GM23248 (cell line): Measurements from ENCODE around the gene CLSTN2. TPM values are rescaled to one million over a fixed set of nuclear protein-coding genes. Genes with fewer than 3 reads are reported as not detected.

Source experiments
- DNase-seq: peaks from one replicate; pipeline ENCODE4 v3.0.0-alpha.2; 2015
- H2AFZ ChIP-seq: fragments of 200-600 bp; sonication (generic); 2 replicates; pipeline ENCODE4 v1.6.1; 2016; ENCODE audit warnings: antibody characterized with exemption
- H3F3A ChIP-seq: fragments of 200-600 bp; sonication (generic); 2 replicates; pipeline ENCODE4 v1.6.1; 2016; ENCODE audit warnings: mild to moderate bottlenecking, antibody characterized with exemption, mixed run types; ENCODE audit not compliant: insufficient read depth
- H3K27ac ChIP-seq: fragments of 200-600 bp; sonication (generic); 2 replicates; pipeline ENCODE4 v1.5.1; 2016; ENCODE audit warnings: mild to moderate bottlenecking
- H3K27me3 ChIP-seq: fragments of 200-600 bp; sonication (generic); replicated peaks from 2 replicates; pipeline ENCODE4 v1.6.1; 2016; ENCODE audit warnings: mild to moderate bottlenecking; ENCODE audit not compliant: insufficient read depth
- H3K36me3 ChIP-seq: fragments of 200-600 bp; sonication (generic); 2 replicates; pipeline ENCODE4 v1.6.1; 2016; ENCODE audit warnings: low read depth, mild to moderate bottlenecking
- H3K4me1 ChIP-seq: fragments of 200-600 bp; sonication (generic); 2 replicates; pipeline ENCODE4 v1.6.1; 2016; ENCODE audit warnings: mild to moderate bottlenecking; ENCODE audit not compliant: insufficient read depth
- H3K4me2 ChIP-seq: fragments of 200-600 bp; sonication (generic); one replicate; pipeline ENCODE4 v1.6.1; 2016; ENCODE audit warnings: mild to moderate bottlenecking; ENCODE audit not compliant: unreplicated experiment
- H3K4me3 ChIP-seq: fragments of 200-600 bp; sonication (generic); 2 replicates; pipeline ENCODE4 v1.5.1; 2016; ENCODE audit warnings: mild to moderate bottlenecking
- H3K79me2 ChIP-seq: fragments of 200-600 bp; sonication (generic); 2 replicates; pipeline ENCODE4 v1.6.1; 2016; ENCODE audit warnings: mild to moderate bottlenecking; ENCODE audit not compliant: insufficient read depth
- H3K9ac ChIP-seq: fragments of 200-600 bp; sonication (generic); 2 replicates; pipeline ENCODE4 v1.6.1; 2016; ENCODE audit warnings: mild to moderate bottlenecking
- H3K9me2 ChIP-seq: fragments of 200-600 bp; sonication (generic); 2 replicates; pipeline ENCODE4 v1.6.1; 2016; ENCODE audit warnings: mixed run types, mild to moderate bottlenecking, moderate library complexity; ENCODE audit not compliant: insufficient read depth
- H3K9me3 ChIP-seq: fragments of 200-600 bp; sonication (generic); one replicate; pipeline ENCODE4 v1.6.1; 2017; ENCODE audit warnings: low read depth
- H4K20me1 ChIP-seq: fragments of 200-600 bp; sonication (generic); 2 replicates; pipeline ENCODE4 v1.6.0; 2016; ENCODE audit not compliant: insufficient read depth
- EZH2 ChIP-seq: fragments of 200-600 bp; sonication (generic); IDR thresholded peaks from 2 replicates; pipeline ENCODE4 v1.6.1; 2018; ENCODE audit warnings: antibody characterized with exemption, mild to moderate bottlenecking; ENCODE audit not compliant: insufficient read depth, poor library complexity, severe bottlenecking
- EZH2phosphoT487 ChIP-seq: fragments of 200-600 bp; sonication (generic); IDR thresholded peaks from 2 replicates; pipeline ENCODE4 v1.6.1; 2018; ENCODE audit warnings: antibody characterized with exemption, moderate library complexity, mild to moderate bottlenecking, low read depth; ENCODE audit not compliant: insufficient read depth
- WGBS, 2 experiments: methylation state at CpG; one replicate each; pipeline ENCODE4 v1.1.6; 2015 to 2017; ENCODE audit warnings: low lambda C conversion rate in 2 of 2, low coverage in 1 of 2; ENCODE audit errors: missing lambda C conversion rate in 2 of 2; 5-methylcytosine and 5-hydroxymethylcytosine counted together
- in situ Hi-C: fragments of 300-500 bp; cut with MboI; formaldehyde crosslinking; loops from 2 replicates; pipeline ENCODE4 v1.15.0; 2020
- polyA plus RNA-seq: library from polyadenylated mRNA; unstranded; fragments of >200 nt; fragmentation: Nextera tagmentation; extraction: Ambion mirVana; gene quantifications from 2 replicates; pipeline ENCODE4 v1.2.1, GENCODE V29; 2016
- total RNA-seq: library from RNA; depleted of rRNA; stranded (reverse); fragments of >200 nt; shearing (Covaris generic); gene quantifications from 2 replicates; pipeline ENCODE4 v1.2.3, GENCODE V29; 2014

The CLSTN2 gene
- total and polyA plus RNA-seq, 2 experiments from 2014 or later: not detected

DNA sequence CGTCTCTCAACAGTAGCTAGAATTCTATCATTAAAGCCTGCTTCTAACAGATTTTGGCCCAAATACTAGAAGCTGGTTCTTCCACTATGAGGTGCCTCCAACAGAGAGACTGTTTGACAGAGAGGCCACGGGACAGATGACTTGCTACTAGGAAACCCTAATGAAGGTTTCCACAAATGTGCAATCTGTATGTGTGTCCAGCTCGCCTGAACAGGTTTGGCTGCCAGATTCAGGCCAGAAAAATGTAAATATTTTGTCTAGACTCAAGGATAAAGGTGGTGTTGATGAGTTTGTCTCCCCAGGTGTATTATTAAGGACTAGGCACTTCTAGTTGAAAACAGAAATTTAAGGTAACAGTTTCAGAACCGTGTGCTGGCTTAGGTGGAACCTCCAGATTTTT is 651.3 kb downstream of the CLSTN2 start:
- in situ Hi-C loops: no loop called here
- H3K36me3 ChIP-seq: no peaks in the 10 kb centered on the region
- no peaks in the 10 kb centered on the region for H3K79me2 ChIP-seq
- peaks cover 28% of the 10 kb centered on the region for H3K27me3 ChIP-seq
- no peak overlapping the region for H2AFZ ChIP-seq
- peak overlapping the region; percentile 54 for H3K4me2 ChIP-seq
- H3K4me3 ChIP-seq: no peak overlapping the region
- no peak overlapping the region for H3K27ac ChIP-seq
- no peaks in the 10 kb centered on the region for H3K9me3 ChIP-seq
- no peaks in the 10 kb centered on the region for H4K20me1 ChIP-seq
- no peak for TF ChIP-seq EZH2phosphoT487
- no peak for TF ChIP-seq EZH2
- WGBS, 2 experiments: 46 to 50% methylated on average over 4 of the region's 4 CpGs
- peaks cover 17% of the 10 kb centered on the region for H3F3A ChIP-seq
- H3K9me2 ChIP-seq: no peaks in the 10 kb centered on the region
- H3K4me1 ChIP-seq: peaks cover 16% of the 10 kb centered on the region
- peak; percentile 32 for DNase-seq
- H3K9ac ChIP-seq: no peak overlapping the region

DNA sequence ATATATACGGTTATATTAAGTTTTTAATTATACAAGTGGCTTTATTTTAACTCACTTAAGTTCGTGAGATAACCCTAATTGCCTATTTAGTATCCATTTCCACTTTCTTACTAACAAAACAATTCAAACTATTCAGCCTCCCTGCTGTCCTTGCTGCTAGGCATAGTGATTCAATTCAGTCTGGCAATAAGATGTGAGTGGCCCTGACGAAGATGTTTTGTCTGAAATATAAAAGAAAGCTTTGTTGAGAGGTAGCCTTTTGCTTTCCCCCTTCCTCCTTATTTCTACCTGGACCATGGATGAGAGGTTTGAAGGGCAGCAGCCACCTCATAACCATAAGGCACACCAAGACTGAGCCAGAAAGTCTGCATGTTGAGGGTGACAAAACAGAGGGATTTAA is 653.6 kb downstream of the CLSTN2 start:
- H3K79me2 ChIP-seq: no peaks in the 10 kb centered on the region
- TF ChIP-seq EZH2 (no peak), EZH2phosphoT487 (no peak)
- H3K9me3 ChIP-seq: no peaks in the 10 kb centered on the region
- no peak overlapping the region for H3K9ac ChIP-seq
- H3K4me2 ChIP-seq: no peak overlapping the region
- no peaks in the 10 kb centered on the region for H3K9me2 ChIP-seq
- H3K4me1 ChIP-seq: peaks cover 16% of the 10 kb centered on the region
- no peak overlapping the region for H3K4me3 ChIP-seq
- DNase-seq: peak; percentile 15
- no peaks in the 10 kb centered on the region for H3K36me3 ChIP-seq
- H2AFZ ChIP-seq: no peak overlapping the region
- no peaks in the 10 kb centered on the region for H4K20me1 ChIP-seq
- in situ Hi-C loops: no loop called here
- H3K27me3 ChIP-seq: peaks cover 45% of the 10 kb centered on the region
- H3K27ac ChIP-seq: no peak overlapping the region
- WGBS, 2 experiments: 28 to 31% methylated on average over 3 of the region's 3 CpGs
- H3F3A ChIP-seq: peaks cover 17% of the 10 kb centered on the region

DNA sequence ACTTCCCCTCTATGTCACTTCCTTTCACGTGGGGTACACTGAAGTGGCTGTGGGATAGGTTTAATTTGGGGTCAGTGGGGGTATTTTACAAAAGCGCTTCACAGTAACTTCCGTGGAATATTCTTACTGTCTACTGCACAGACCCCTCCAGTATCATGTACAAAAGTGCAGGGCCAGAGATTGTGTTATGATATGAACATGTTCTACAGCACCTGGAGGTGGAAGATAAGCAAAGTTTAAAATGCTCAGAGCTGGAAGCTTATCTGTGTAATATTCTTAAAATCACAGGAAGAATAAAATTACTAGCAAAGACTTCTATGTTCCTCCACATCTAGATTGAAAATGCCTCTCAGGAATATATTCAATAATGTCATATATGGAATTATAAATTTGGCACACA is 658.8 kb downstream of the CLSTN2 start:
- no peak for TF ChIP-seq EZH2
- no peak for TF ChIP-seq EZH2phosphoT487
- no peak overlapping the region for H3K4me3 ChIP-seq
- in situ Hi-C loops: no loop called here
- no peak overlapping the region for H3K9ac ChIP-seq
- no peak overlapping the region for H3K4me2 ChIP-seq
- H4K20me1 ChIP-seq: no peaks in the 10 kb centered on the region
- no peaks in the 10 kb centered on the region for H3K9me3 ChIP-seq
- no peaks in the 10 kb centered on the region for H3K9me2 ChIP-seq
- H3K4me1 ChIP-seq: no peaks in the 10 kb centered on the region
- H3K27me3 ChIP-seq: peaks cover 46% of the 10 kb centered on the region
- no peak for DNase-seq
- WGBS, 2 experiments: 36% methylated on average over 3 of the region's 3 CpGs
- H3K36me3 ChIP-seq: no peaks in the 10 kb centered on the region
- H2AFZ ChIP-seq: no peak overlapping the region
- no peaks in the 10 kb centered on the region for H3F3A ChIP-seq
- no peak overlapping the region for H3K27ac ChIP-seq
- no peaks in the 10 kb centered on the region for H3K79me2 ChIP-seq

DNA sequence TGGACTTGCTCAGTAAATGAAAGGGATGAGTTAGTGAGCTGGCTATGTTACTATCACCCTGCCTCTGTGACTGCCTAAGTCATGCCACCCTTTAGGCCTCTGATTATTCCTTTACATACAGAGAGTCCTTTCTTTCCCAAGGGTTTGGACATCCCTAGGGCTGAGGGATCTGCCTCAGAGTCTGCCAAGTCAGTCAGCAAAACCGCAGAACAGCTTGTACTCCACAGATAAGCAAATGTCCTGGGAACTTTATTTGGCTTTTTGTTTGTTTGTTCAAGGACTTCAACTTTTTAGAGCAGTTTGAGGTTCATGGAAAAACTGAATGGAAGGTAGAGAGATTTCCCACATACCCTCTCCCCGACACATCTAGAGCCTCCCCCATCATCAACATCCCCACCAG is 660.3 kb downstream of the CLSTN2 start:
- no peaks in the 10 kb centered on the region for H3K9me3 ChIP-seq
- no peaks in the 10 kb centered on the region for H4K20me1 ChIP-seq
- H3K36me3 ChIP-seq: no peaks in the 10 kb centered on the region
- H3K9ac ChIP-seq: no peak overlapping the region
- H3K4me3 ChIP-seq: no peak overlapping the region
- no peak overlapping the region for H3K27ac ChIP-seq
- no peaks in the 10 kb centered on the region for H3K9me2 ChIP-seq
- no peak overlapping the region for H2AFZ ChIP-seq
- H3K4me1 ChIP-seq: no peaks in the 10 kb centered on the region
- no peak for DNase-seq
- H3K79me2 ChIP-seq: no peaks in the 10 kb centered on the region
- 19 to 41% methylated on average over 2 of the region's 2 CpGs for WGBS, 2 experiments
- in situ Hi-C loops: no loop called here
- TF ChIP-seq EZH2 (no peak), EZH2phosphoT487 (no peak)
- H3K4me2 ChIP-seq: no peak overlapping the region
- H3F3A ChIP-seq: no peaks in the 10 kb centered on the region
- H3K27me3 ChIP-seq: peaks cover 38% of the 10 kb centered on the region

DNA sequence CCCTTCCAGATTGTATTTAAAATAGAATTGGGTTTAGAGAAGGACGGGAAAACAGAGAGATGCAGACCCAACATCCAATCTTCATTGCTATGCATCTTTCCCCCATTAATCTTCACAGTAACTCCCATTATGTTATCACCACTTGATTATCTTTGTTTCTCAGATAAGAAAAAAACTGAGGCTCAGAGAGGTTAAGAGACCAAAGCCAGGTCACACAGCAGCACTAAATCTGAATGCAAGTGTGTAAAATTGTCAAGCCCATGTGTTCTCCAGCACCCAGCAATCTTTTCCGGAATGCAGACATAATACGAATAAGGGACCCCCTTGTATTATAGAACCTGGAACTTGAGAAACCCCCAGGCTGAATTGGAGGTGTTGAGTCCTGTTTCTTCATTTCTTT is 662.4 kb downstream of the CLSTN2 start:
- in situ Hi-C loops: no loop called here

More for the DNA sequence above, 662.4 kb downstream of the CLSTN2 start:
- H2AFZ ChIP-seq: no peak overlapping the region
- H3K27ac ChIP-seq: no peak overlapping the region
- peaks cover 30% of the 10 kb centered on the region for H3K27me3 ChIP-seq
- no peaks in the 10 kb centered on the region for H3K9me2 ChIP-seq
- no peaks in the 10 kb centered on the region for H3K9me3 ChIP-seq
- H3K9ac ChIP-seq: no peak overlapping the region
- H3K4me2 ChIP-seq: no peak overlapping the region
- H3F3A ChIP-seq: no peaks in the 10 kb centered on the region
- H3K4me1 ChIP-seq: no peaks in the 10 kb centered on the region
- H3K36me3 ChIP-seq: no peaks in the 10 kb centered on the region
- 61 to 63% methylated on average over 3 of the region's 3 CpGs for WGBS, 2 experiments
- no peak for DNase-seq
- TF ChIP-seq EZH2 (no peak), EZH2phosphoT487 (no peak)
- no peaks in the 10 kb centered on the region for H3K79me2 ChIP-seq
- no peaks in the 10 kb centered on the region for H4K20me1 ChIP-seq
- H3K4me3 ChIP-seq: no peak overlapping the region
